Body of pancreas (tissue), 4 donors: ENCODE data around the gene ENTHD1. TPM values are rescaled to one million over a fixed set of nuclear protein-coding genes. Genes with fewer than 3 reads are reported as not detected.
"Not testable (repeated sequence)": the region's sequence is repeated elsewhere in the genome, so short reads cannot be mapped to it uniquely, and the experiment has no call there.

Experiments
- ATAC-seq: fragments of 150-250 bp; one replicate; pipeline ENCODE4 v1.9.1; 2016
- DNase-seq, 4 donors: peaks; one replicate each; pipeline ENCODE4 v3.0.0-alpha.2; 2019
- H3K27ac ChIP-seq, 4 donors: fragments of 200-600 bp; sonication (generic); 1 replicate in 3 of 4; 2 replicates in 1 of 4; pipeline versions ENCODE4 v1.5.1 to v1.6.1; 2016 to 2019; ENCODE audit warnings: mild to moderate bottlenecking in 1 of 4, mixed read lengths in 1 of 4, moderate library complexity in 1 of 4
- H3K27me3 ChIP-seq, 2 donors: fragments of 200-600 bp; sonication (generic); one replicate each; pipeline ENCODE4 v1.6.0; 2016; ENCODE audit warnings: mild to moderate bottlenecking in 1 of 2
- H3K36me3 ChIP-seq, 2 donors: fragments of 200-600 bp; sonication (generic); replicated peaks in 1 of 2; 2 replicates each; pipeline ENCODE4 v1.5.1; 2016; ENCODE audit warnings: low read depth in 2 of 2; ENCODE audit not compliant: insufficient read depth in 1 of 2
- H3K4me1 ChIP-seq: fragments of 200-600 bp; sonication (generic); one replicate; pipeline ENCODE4 v1.6.0; 2016
- H3K4me3 ChIP-seq, 2 donors: fragments of 200-600 bp; sonication (generic); 1 replicate in 1 of 2; 2 replicates in 1 of 2; pipeline ENCODE4 v1.5.1; 2016 to 2019
- H3K9me3 ChIP-seq, 3 donors: fragments of 200-600 bp; sonication (generic); 1 replicate in 2 of 3; 2 replicates in 1 of 3; pipeline ENCODE4 v1.5.1; 2016
- CTCF ChIP-seq, 7 experiments: fragments of 450-650 bp in 4 of 7; fragments of 200-600 bp in 3 of 7; sonication (generic) in 3 of 7; IDR thresholded peaks; one replicate each; pipeline ENCODE4 v1.5.1; 2016 to 2019; ENCODE audit warnings: antibody characterized with exemption in 7 of 7
- POLR2A ChIP-seq, 3 donors: fragments of 450-650 bp; IDR thresholded peaks; one replicate each; pipeline ENCODE4 v1.6.1; 2016; ENCODE audit warnings: antibody characterized with exemption in 3 of 3, mild to moderate bottlenecking in 2 of 3
- WGBS, 2 donors: methylation state at CpG; one replicate each; pipeline ENCODE4 v1.1.5; 2017; 5-methylcytosine and 5-hydroxymethylcytosine counted together
- intact Hi-C: fragments of 100-400 bp; cut with DNase I; formaldehyde crosslinking; loops from one replicate; pipeline ENCODE4 v1.15.1; 2023
- total RNA-seq, 2 donors: library from RNA; depleted of rRNA; stranded (reverse); fragments of >200 nt; gene quantifications; one replicate each; pipeline ENCODE4 v1.1.0, GENCODE V29; 2016

ENTHD1 gene
- total RNA-seq, 2 donors from 2014 or later = not detected

- WGBS, 2 donors = 88 to 92% methylated on average over 1 of the region's 1 CpG
- DNase-seq (no peak), ATAC-seq (no peak)
- Histone ChIP-seq H3K36me3 (no peaks in the 10 kb centered on the region), H3K9me3 (no peaks in the 10 kb centered on the region), H3K27ac (no peak overlapping the region), H3K4me1 (no peaks in the 10 kb centered on the region), H3K4me3 (no peak overlapping the region), H3K27me3 (no peaks in the 10 kb centered on the region)
- intact Hi-C loops = no loop called here
- no peak for TF ChIP-seq CTCF (IDR thresholded peaks at IDR 0.05)
- no peak for TF ChIP-seq POLR2A (IDR thresholded peaks at IDR 0.05)
Measured at GRCh38 chr22:39895682-39896081, 2.1 kb upstream of the ENTHD1 start.

GRCh38 chr22:39894554-39895092 lies 1.1 kb upstream of the ENTHD1 start:
- ATAC-seq (no peak), DNase-seq (no peak)
- WGBS, 2 donors = 53 to 54% methylated on average over 7 of the region's 7 CpGs
- no peaks in the 10 kb centered on the region for H3K9me3 ChIP-seq
- H3K36me3 ChIP-seq = no peaks in the 10 kb centered on the region
- no peak overlapping the region for H3K4me3 ChIP-seq
- no peak for TF ChIP-seq CTCF (IDR thresholded peaks at IDR 0.05)
- no peak for TF ChIP-seq POLR2A (IDR thresholded peaks at IDR 0.05)
- H3K4me1 ChIP-seq = no peaks in the 10 kb centered on the region
- H3K27me3 ChIP-seq = no peaks in the 10 kb centered on the region
- no peak overlapping the region for H3K27ac ChIP-seq
- intact Hi-C loops = no loop called here

GRCh38 chr22:39889924-39890323 lies 3.6 kb downstream of the ENTHD1 start:
- H3K4me1 ChIP-seq, ATAC-seq, H3K27ac ChIP-seq, H3K4me3 ChIP-seq, intact Hi-C loops, H3K9me3 ChIP-seq, H3K36me3 ChIP-seq, H3K27me3 ChIP-seq, DNase-seq: not testable (repeated sequence)
- 93 to 95% methylated on average over 3 of the region's 3 CpGs for WGBS, 2 donors

- H3K36me3 ChIP-seq = no peaks in the 10 kb centered on the region
- H3K4me1 ChIP-seq = no peaks in the 10 kb centered on the region
- H3K27ac ChIP-seq = no peak overlapping the region
- H3K27me3 ChIP-seq = no peaks in the 10 kb centered on the region
- no peak overlapping the region for H3K4me3 ChIP-seq
- no peak for DNase-seq
- no peaks in the 10 kb centered on the region for H3K9me3 ChIP-seq
- WGBS, 2 donors = 79 to 81% methylated on average over 1 of the region's 1 CpG
- intact Hi-C loops = no loop called here
- no peak for ATAC-seq
- TF ChIP-seq POLR2A (IDR thresholded peaks at IDR 0.05) = no peak
- TF ChIP-seq CTCF (IDR thresholded peaks at IDR 0.05) = no peak
Measured at GRCh38 chr22:39883057-39883456, 10.5 kb downstream of the ENTHD1 start.

GRCh38 chr22:39880722-39881121 lies 12.8 kb downstream of the ENTHD1 start:
- no peaks in the 10 kb centered on the region for H3K27me3 ChIP-seq
- no peak for ATAC-seq
- H3K27ac ChIP-seq = no peak overlapping the region
- no peak overlapping the region for H3K4me3 ChIP-seq
- H3K9me3 ChIP-seq = no peaks in the 10 kb centered on the region
- H3K4me1 ChIP-seq = no peaks in the 10 kb centered on the region
- DNase-seq = no peak
- TF ChIP-seq POLR2A (IDR thresholded peaks at IDR 0.05) = no peak
- no peak for TF ChIP-seq CTCF (IDR thresholded peaks at IDR 0.05)
- H3K36me3 ChIP-seq = no peaks in the 10 kb centered on the region
- intact Hi-C loops = no loop called here
